Mesenchymal stem cell (in vitro differentiated cells and primary cell): ENCODE data around the gene FOXA1.

Experiments
- DNase-seq: peaks from one replicate; pipeline ENCODE4 v3.0.0-alpha.2; 2013
- H2AFZ ChIP-seq: one replicate; pipeline ENCODE4 v1.6.1; 2013; ENCODE audit warnings: low read depth, mild to moderate bottlenecking, control low read depth, inconsistent platforms, low read length, moderate library complexity
- H2AK5ac ChIP-seq: 2 replicates; pipeline ENCODE4 v1.6.1; 2013; ENCODE audit warnings: low read length, moderate library complexity, mild to moderate bottlenecking, inconsistent platforms; ENCODE audit not compliant: severe bottlenecking
- H2BK120ac ChIP-seq: one replicate; pipeline ENCODE4 v1.6.1; 2013; ENCODE audit warnings: low read depth, mild to moderate bottlenecking, inconsistent platforms, low read length, moderate library complexity
- H2BK12ac ChIP-seq, 2 experiments: one replicate each; pipeline ENCODE4 v1.6.1; 2013; ENCODE audit warnings: inconsistent platforms in 2 of 2, low read length in 2 of 2, mild to moderate bottlenecking in 2 of 2, moderate library complexity in 2 of 2, control low read depth in 1 of 2
- H2BK15ac ChIP-seq: one replicate; pipeline ENCODE4 v1.6.1; 2013; ENCODE audit warnings: mild to moderate bottlenecking, low read depth, inconsistent platforms; ENCODE audit not compliant: poor library complexity, severe bottlenecking
- H2BK5ac ChIP-seq: 2 replicates; pipeline ENCODE4 v1.6.1; 2013; ENCODE audit warnings: low read depth, mild to moderate bottlenecking, low read length, control low read depth, inconsistent platforms; ENCODE audit not compliant: poor library complexity, severe bottlenecking
- H3K14ac ChIP-seq, 2 experiments: one replicate each; pipeline ENCODE4 v1.6.1; 2013; ENCODE audit warnings: inconsistent platforms in 2 of 2, low read length in 2 of 2, control low read depth in 1 of 2, mild to moderate bottlenecking in 1 of 2, moderate library complexity in 1 of 2
- H3K18ac ChIP-seq, 2 experiments: one replicate each; pipeline ENCODE4 v1.6.1; 2013; ENCODE audit warnings: inconsistent platforms in 2 of 2, low read length in 2 of 2, control low read depth in 1 of 2, low read depth in 1 of 2, mild to moderate bottlenecking in 1 of 2
- H3K23ac ChIP-seq, 2 experiments: one replicate each; pipeline ENCODE4 v1.6.1; 2013; ENCODE audit warnings: inconsistent platforms in 2 of 2, low read length in 2 of 2, mild to moderate bottlenecking in 2 of 2, moderate library complexity in 2 of 2, control low read depth in 1 of 2
- H3K27ac ChIP-seq: 2 replicates; pipeline ENCODE4 v1.5.1; 2013; ENCODE audit warnings: mild to moderate bottlenecking, moderate library complexity, low read length, control low read depth, inconsistent platforms; ENCODE audit not compliant: poor library complexity, severe bottlenecking
- H3K27me3 ChIP-seq, 2 experiments: 2 replicates each; pipeline versions ENCODE4 v1.6.1 to v1.7.0; 2013; ENCODE audit warnings: low read length in 2 of 2, mild to moderate bottlenecking in 2 of 2, moderate library complexity in 2 of 2, control low read depth in 1 of 2, inconsistent platforms in 1 of 2; ENCODE audit not compliant: control insufficient read depth in 1 of 2, insufficient read depth in 1 of 2
- H3K36me3 ChIP-seq, 2 experiments: 2 replicates each; pipeline versions ENCODE4 v1.6.1 to v1.7.0; 2013; ENCODE audit warnings: low read length in 2 of 2, control low read depth in 1 of 2, inconsistent platforms in 1 of 2, low read depth in 1 of 2, mild to moderate bottlenecking in 1 of 2; ENCODE audit not compliant: insufficient read depth in 2 of 2, control insufficient read depth in 1 of 2
- H3K4ac ChIP-seq, 2 experiments: one replicate each; pipeline ENCODE4 v1.6.1; 2013; ENCODE audit warnings: inconsistent platforms in 2 of 2, low read length in 2 of 2, mild to moderate bottlenecking in 2 of 2, moderate library complexity in 2 of 2, control low read depth in 1 of 2, low read depth in 1 of 2
- H3K4me1 ChIP-seq: 2 replicates; pipeline ENCODE4 v1.6.1; 2013; ENCODE audit warnings: low read depth, low read length, control low read depth; ENCODE audit not compliant: control insufficient read depth, insufficient read depth
- H3K4me2 ChIP-seq: 2 replicates; pipeline ENCODE4 v1.6.1; 2013; ENCODE audit warnings: low read length, mild to moderate bottlenecking, inconsistent platforms; ENCODE audit not compliant: poor library complexity, severe bottlenecking
- H3K4me3 ChIP-seq, 2 experiments: 2 replicates each; pipeline versions ENCODE4 v1.5.1 to v1.7.0; 2013; ENCODE audit warnings: low read length in 2 of 2, mild to moderate bottlenecking in 2 of 2, control low read depth in 1 of 2, low read depth in 1 of 2; ENCODE audit not compliant: insufficient read depth in 1 of 2
- H3K79me1 ChIP-seq: replicated peaks from 2 replicates; pipeline ENCODE4 v1.6.1; 2013; ENCODE audit warnings: mild to moderate bottlenecking, control low read depth, low read length, inconsistent platforms; ENCODE audit not compliant: poor library complexity, severe bottlenecking
- H3K9ac ChIP-seq: 2 replicates; pipeline ENCODE4 v1.7.0; 2013; ENCODE audit warnings: mild to moderate bottlenecking, low read length, moderate library complexity
- H3K9me3 ChIP-seq: 2 replicates; pipeline ENCODE4 v1.7.0; 2013; ENCODE audit warnings: mild to moderate bottlenecking, low read length; ENCODE audit not compliant: control insufficient read depth
- H4K8ac ChIP-seq: one replicate; pipeline ENCODE4 v1.6.1; 2013; ENCODE audit warnings: inconsistent platforms, mild to moderate bottlenecking, low read length, moderate library complexity
- H4K91ac ChIP-seq: one replicate; pipeline ENCODE4 v1.6.1; 2013; ENCODE audit warnings: mild to moderate bottlenecking, low read length, inconsistent platforms
- WGBS: methylation state at CpG from one replicate; pipeline ENCODE4 v1.1.7; 2013; ENCODE audit warnings: mixed read lengths; 5-methylcytosine and 5-hydroxymethylcytosine counted together

FOXA1 gene

GRCh38 chr14:37583358-37584210 lies 11.5 kb downstream of the FOXA1 start:
- Histone ChIP-seq H3K27ac (no peak overlapping the region), H2BK15ac (no peak overlapping the region), H3K14ac (no peak overlapping the region), H3K9ac (no peak overlapping the region), H3K23ac (no peak overlapping the region), H3K18ac (no peak overlapping the region), H2AFZ (no peak overlapping the region), H2BK120ac (no peak overlapping the region), H3K9me3 (no peaks in the 10 kb centered on the region), H2BK12ac (no peak overlapping the region), H2AK5ac (no peak overlapping the region), H3K4ac (no peak overlapping the region), H3K4me1 (peaks cover 29% of the 10 kb centered on the region), H4K91ac (peak overlapping the region; percentile 20), H3K4me3 (peak overlapping the region; percentile 41 to 42), H3K36me3 (peaks cover 0 to 3% of the 10 kb centered on the region in 2 experiments), H3K27me3 (peaks cover 50 to 80% of the 10 kb centered on the region in 2 experiments), H4K8ac (no peak overlapping the region), H2BK5ac (no peak overlapping the region), H3K4me2 (peak overlapping the region; percentile 98), H3K79me1 (no peaks in the 10 kb centered on the region)
- peak; percentile 4 for DNase-seq
- 2% methylated on average over 62 of the region's 67 CpGs for WGBS

- Histone ChIP-seq H3K4ac (no peak overlapping the region), H2BK12ac (no peak overlapping the region), H3K9ac (no peak overlapping the region), H3K18ac (no peak overlapping the region), H3K4me3 (no peak overlapping the region), H3K23ac (no peak overlapping the region), H2BK120ac (no peak overlapping the region), H3K4me1 (peaks cover 19% of the 10 kb centered on the region), H3K27ac (no peak overlapping the region), H3K27me3 (peaks cover 22 to 55% of the 10 kb centered on the region in 2 experiments), H3K4me2 (no peak overlapping the region), H2AFZ (no peak overlapping the region), H3K79me1 (no peaks in the 10 kb centered on the region), H4K8ac (no peak overlapping the region), H3K14ac (no peak overlapping the region), H4K91ac (no peak overlapping the region), H2BK5ac (no peak overlapping the region), H2AK5ac (no peak overlapping the region), H3K9me3 (no peaks in the 10 kb centered on the region), H3K36me3 (peaks cover 0 to 3% of the 10 kb centered on the region in 2 experiments), H2BK15ac (no peak overlapping the region)
- 83% methylated on average over 1 of the region's 2 CpGs for WGBS
- DNase-seq: no peak
These were observed 14.9 kb downstream of the FOXA1 start for GRCh38 chr14:37580146-37580545.

GRCh38 chr14:37579274-37579673 lies 15.8 kb downstream of the FOXA1 start:
- Histone ChIP-seq H2BK5ac (no peak overlapping the region), H3K4ac (no peak overlapping the region), H4K91ac (no peak overlapping the region), H2BK120ac (no peak overlapping the region), H2AK5ac (no peak overlapping the region), H2BK15ac (no peak overlapping the region), H3K14ac (no peak overlapping the region), H3K27me3 (peaks cover 13 to 47% of the 10 kb centered on the region in 2 experiments), H3K18ac (no peak overlapping the region), H3K9me3 (no peaks in the 10 kb centered on the region), H3K9ac (no peak overlapping the region), H3K79me1 (no peaks in the 10 kb centered on the region), H3K4me2 (no peak overlapping the region), H3K4me3 (no peak overlapping the region), H4K8ac (no peak overlapping the region), H3K36me3 (peaks cover 0 to 3% of the 10 kb centered on the region in 2 experiments), H2BK12ac (no peak overlapping the region), H3K4me1 (peaks cover 10% of the 10 kb centered on the region), H3K27ac (no peak overlapping the region), H2AFZ (no peak overlapping the region), H3K23ac (no peak overlapping the region)
- DNase-seq: no peak
- 58% methylated on average over 9 of the region's 9 CpGs for WGBS

- no peak overlapping the region for H3K27ac ChIP-seq
- no peak overlapping the region for H3K9ac ChIP-seq
- H3K4me1 ChIP-seq: no peaks in the 10 kb centered on the region
- H2BK12ac ChIP-seq: no peak overlapping the region
- no peak overlapping the region for H3K4me2 ChIP-seq
- H3K14ac ChIP-seq: no peak overlapping the region
- H2AFZ ChIP-seq: no peak overlapping the region
- no peak overlapping the region for H2BK5ac ChIP-seq
- H3K27me3 ChIP-seq: peaks cover 0 to 7% of the 10 kb centered on the region in 2 experiments
- no peak overlapping the region for H2BK15ac ChIP-seq
- H4K91ac ChIP-seq: no peak overlapping the region
- 70% methylated on average over 2 of the region's 2 CpGs for WGBS
- H3K18ac ChIP-seq: no peak overlapping the region
- DNase-seq: no peak
- no peak overlapping the region for H3K23ac ChIP-seq
- no peak overlapping the region for H3K4ac ChIP-seq
- no peak overlapping the region for H2AK5ac ChIP-seq
- H3K79me1 ChIP-seq: no peaks in the 10 kb centered on the region
- H3K9me3 ChIP-seq: no peaks in the 10 kb centered on the region
- no peak overlapping the region for H4K8ac ChIP-seq
- no peak overlapping the region for H3K4me3 ChIP-seq
- no peak overlapping the region for H2BK120ac ChIP-seq
- H3K36me3 ChIP-seq: no peaks in the 10 kb centered on the region
These were observed 21.7 kb downstream of the FOXA1 start for GRCh38 chr14:37573356-37573755.
